ENCODE data around the gene KIF21B.

DNA sequence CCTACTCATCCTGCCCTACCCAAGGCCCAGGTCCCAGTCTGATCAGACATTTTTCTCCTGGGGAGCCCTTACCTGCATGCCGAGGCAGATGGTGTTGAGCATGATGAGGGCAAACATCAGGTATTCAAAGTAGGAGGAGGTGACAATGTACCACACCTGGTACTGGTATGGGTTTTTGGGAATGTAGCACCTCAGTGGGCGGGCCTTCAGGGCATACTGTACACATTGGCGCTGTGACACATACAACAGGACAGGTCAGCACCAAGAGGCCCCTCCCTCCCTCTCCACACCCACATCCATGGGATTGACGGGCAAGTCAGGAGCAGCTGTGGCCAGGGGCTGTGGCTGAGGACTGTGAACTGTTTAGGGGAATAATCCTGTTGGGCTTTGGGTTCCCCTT is 37.1 kb upstream of the KIF21B start:
- TF ChIP-seq, protein P1, sequence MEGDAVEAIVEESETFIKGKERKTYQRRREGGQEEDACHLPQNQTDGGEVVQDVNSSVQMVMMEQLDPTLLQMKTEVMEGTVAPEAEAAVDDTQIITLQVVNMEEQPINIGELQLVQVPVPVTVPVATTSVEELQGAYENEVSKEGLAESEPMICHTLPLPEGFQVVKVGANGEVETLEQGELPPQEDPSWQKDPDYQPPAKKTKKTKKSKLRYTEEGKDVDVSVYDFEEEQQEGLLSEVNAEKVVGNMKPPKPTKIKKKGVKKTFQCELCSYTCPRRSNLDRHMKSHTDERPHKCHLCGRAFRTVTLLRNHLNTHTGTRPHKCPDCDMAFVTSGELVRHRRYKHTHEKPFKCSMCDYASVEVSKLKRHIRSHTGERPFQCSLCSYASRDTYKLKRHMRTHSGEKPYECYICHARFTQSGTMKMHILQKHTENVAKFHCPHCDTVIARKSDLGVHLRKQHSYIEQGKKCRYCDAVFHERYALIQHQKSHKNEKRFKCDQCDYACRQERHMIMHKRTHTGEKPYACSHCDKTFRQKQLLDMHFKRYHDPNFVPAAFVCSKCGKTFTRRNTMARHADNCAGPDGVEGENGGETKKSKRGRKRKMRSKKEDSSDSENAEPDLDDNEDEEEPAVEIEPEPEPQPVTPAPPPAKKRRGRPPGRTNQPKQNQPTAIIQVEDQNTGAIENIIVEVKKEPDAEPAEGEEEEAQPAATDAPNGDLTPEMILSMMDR (IDR thresholded peaks at IDR 0.05), result no peak
- no peak for TF ChIP-seq POLR2A (IDR thresholded peaks at IDR 0.05)
